GM21447 (cell line): Measurements from ENCODE around the gene GRAP2.

Experiments
- ATAC-seq: cut with Tn5 transposase; IDR thresholded peaks from one replicate; pipeline ENCODE4 v1.9.1; 2021; ENCODE audit not compliant: unreplicated experiment

The GRAP2 gene

GRCh38 chr22:39923696-39924095 is 22.8 kb downstream of the GRAP2 start:
- no peak for ATAC-seq

GRCh38 chr22:39924286-39924685 is 23.4 kb downstream of the GRAP2 start:
- no peak for ATAC-seq

GRCh38 chr22:39925273-39925672 is 24.4 kb downstream of the GRAP2 start:
- ATAC-seq = no peak

- no peak for ATAC-seq
Observed at GRCh38 chr22:39925909-39926679, 25.2 kb downstream of the GRAP2 start.

- no peak for ATAC-seq
Observed at GRCh38 chr22:39926753-39927152, 25.9 kb downstream of the GRAP2 start.

GRCh38 chr22:39927544-39927943 is 26.7 kb downstream of the GRAP2 start:
- ATAC-seq = no peak

- ATAC-seq = no peak
Observed at GRCh38 chr22:39928536-39929520, 27.9 kb downstream of the GRAP2 start.

- no peak for ATAC-seq
Observed at GRCh38 chr22:39931251-39931650, 30.4 kb downstream of the GRAP2 start.

GRCh38 chr22:39932166-39932565 is 31.3 kb downstream of the GRAP2 start:
- ATAC-seq = no peak

GRCh38 chr22:39932918-39933649 is 32.2 kb downstream of the GRAP2 start:
- ATAC-seq = no peak

GRCh38 chr22:39933741-39934140 is 32.9 kb downstream of the GRAP2 start:
- ATAC-seq = no peak

- no peak for ATAC-seq
Observed at GRCh38 chr22:39935116-39935515, 34.2 kb downstream of the GRAP2 start.

- no peak for ATAC-seq
Observed at GRCh38 chr22:39935612-39936011, 34.7 kb downstream of the GRAP2 start.

GRCh38 chr22:39936523-39937145 is 35.8 kb downstream of the GRAP2 start:
- no peak for ATAC-seq

- ATAC-seq = no peak
Observed at GRCh38 chr22:39937906-39938305, 37.0 kb downstream of the GRAP2 start.

- no peak for ATAC-seq
Observed at GRCh38 chr22:39938509-39939111, 37.7 kb downstream of the GRAP2 start.

GRCh38 chr22:39939830-39940229 is 38.9 kb downstream of the GRAP2 start:
- ATAC-seq = no peak

GRCh38 chr22:39940757-39941305 is 39.9 kb downstream of the GRAP2 start:
- ATAC-seq = no peak

GRCh38 chr22:39941601-39942000 is 40.7 kb downstream of the GRAP2 start:
- no peak for ATAC-seq
